ENCODE results near the gene AHCYL1.
A peak's percentile ranks its signal among the peaks of the same experiment; 100 is the strongest.

DNA sequence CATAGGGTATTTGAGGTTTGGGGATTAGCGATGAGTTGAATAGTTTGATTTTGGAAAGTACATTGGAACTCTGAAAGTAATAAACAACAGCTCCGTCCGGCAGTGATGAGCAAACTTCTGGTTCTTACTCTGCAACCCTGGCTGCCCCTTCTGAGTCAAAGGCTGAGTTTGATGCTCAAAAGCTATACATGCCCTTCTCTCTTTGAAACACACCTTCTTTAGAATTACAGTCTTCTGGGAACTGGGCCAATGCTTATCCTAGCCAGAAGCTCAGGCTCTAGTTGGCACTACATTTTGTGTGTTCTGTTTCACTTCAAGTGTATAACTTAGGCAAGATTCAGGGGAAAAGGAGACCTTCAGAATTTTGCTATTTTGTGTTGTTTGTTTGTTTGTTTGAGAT, 9.3 kb downstream of the AHCYL1 start:
- TF ChIP-seq POLR2A (IDR thresholded peaks at IDR 0.05) (no peak), POLR2AphosphoS5 (IDR thresholded peaks at IDR 0.05) (peak; percentile 35)
- TF ChIP-seq, protein P1, sequence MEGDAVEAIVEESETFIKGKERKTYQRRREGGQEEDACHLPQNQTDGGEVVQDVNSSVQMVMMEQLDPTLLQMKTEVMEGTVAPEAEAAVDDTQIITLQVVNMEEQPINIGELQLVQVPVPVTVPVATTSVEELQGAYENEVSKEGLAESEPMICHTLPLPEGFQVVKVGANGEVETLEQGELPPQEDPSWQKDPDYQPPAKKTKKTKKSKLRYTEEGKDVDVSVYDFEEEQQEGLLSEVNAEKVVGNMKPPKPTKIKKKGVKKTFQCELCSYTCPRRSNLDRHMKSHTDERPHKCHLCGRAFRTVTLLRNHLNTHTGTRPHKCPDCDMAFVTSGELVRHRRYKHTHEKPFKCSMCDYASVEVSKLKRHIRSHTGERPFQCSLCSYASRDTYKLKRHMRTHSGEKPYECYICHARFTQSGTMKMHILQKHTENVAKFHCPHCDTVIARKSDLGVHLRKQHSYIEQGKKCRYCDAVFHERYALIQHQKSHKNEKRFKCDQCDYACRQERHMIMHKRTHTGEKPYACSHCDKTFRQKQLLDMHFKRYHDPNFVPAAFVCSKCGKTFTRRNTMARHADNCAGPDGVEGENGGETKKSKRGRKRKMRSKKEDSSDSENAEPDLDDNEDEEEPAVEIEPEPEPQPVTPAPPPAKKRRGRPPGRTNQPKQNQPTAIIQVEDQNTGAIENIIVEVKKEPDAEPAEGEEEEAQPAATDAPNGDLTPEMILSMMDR (IDR thresholded peaks at IDR 0.05), result no peak
